Liver (tissue), 9 donors: ENCODE data around the gene SLC1A2. TPM values are rescaled to one million over a fixed set of nuclear protein-coding genes. Genes with fewer than 3 reads are reported as not detected.

Experiments used
- DNase-seq: peaks from one replicate; pipeline ENCODE4 v3.0.0-alpha.2; 2017; ENCODE audit warnings: low spot score
- H3K27ac ChIP-seq, 2 donors: one replicate each; pipeline ENCODE4 v1.7.0; 2013; ENCODE audit warnings: inconsistent platforms in 2 of 2, low read length in 2 of 2, control low read depth in 1 of 2, low read depth in 1 of 2, mild to moderate bottlenecking in 1 of 2
- H3K27me3 ChIP-seq, 4 donors: one replicate each; pipeline versions ENCODE4 v1.6.1 to v1.7.0; 2013; ENCODE audit warnings: low read length in 3 of 4, inconsistent platforms in 1 of 4, mild to moderate bottlenecking in 1 of 4, moderate library complexity in 1 of 4; ENCODE audit not compliant: control insufficient read depth in 4 of 4, insufficient read depth in 4 of 4
- H3K36me3 ChIP-seq, 4 donors: one replicate each; pipeline versions ENCODE4 v1.6.1 to v1.7.0; 2013; ENCODE audit warnings: low read length in 3 of 4, mild to moderate bottlenecking in 3 of 4, low read depth in 1 of 4, moderate library complexity in 1 of 4; ENCODE audit not compliant: control insufficient read depth in 4 of 4, insufficient read depth in 3 of 4
- H3K4me1 ChIP-seq, 4 donors: one replicate each; pipeline versions ENCODE4 v1.6.1 to v1.7.0; 2013; ENCODE audit warnings: low read length in 3 of 4, mild to moderate bottlenecking in 3 of 4, moderate library complexity in 1 of 4; ENCODE audit not compliant: control insufficient read depth in 4 of 4, insufficient read depth in 4 of 4
- H3K4me3 ChIP-seq, 3 donors: one replicate each; pipeline versions ENCODE4 v1.6.1 to v1.7.0; 2013; ENCODE audit warnings: low read length in 3 of 3, control low read depth in 1 of 3, low read depth in 1 of 3, mild to moderate bottlenecking in 1 of 3
- H3K9ac ChIP-seq, 2 donors: one replicate each; pipeline ENCODE4 v1.7.0; 2013; ENCODE audit warnings: low read length in 2 of 2, mild to moderate bottlenecking in 2 of 2, moderate library complexity in 2 of 2, control low read depth in 1 of 2, low read depth in 1 of 2
- H3K9me3 ChIP-seq, 4 donors: one replicate each; pipeline versions ENCODE4 v1.6.1 to v1.7.0; 2013; ENCODE audit warnings: low read length in 3 of 4; ENCODE audit not compliant: control insufficient read depth in 4 of 4
- FOXA1 ChIP-seq: IDR thresholded peaks from 2 replicates; pipeline ENCODE4 v1.6.1; 2016; ENCODE audit warnings: antibody characterized with exemption
- FOXA2 ChIP-seq: IDR thresholded peaks from 2 replicates; pipeline ENCODE4 v1.6.1; 2016; ENCODE audit warnings: antibody characterized with exemption
- GABPA ChIP-seq, 2 donors: IDR thresholded peaks in 1 of 2; conservative IDR thresholded peaks in 1 of 2; 2 replicates each; pipeline ENCODE4 v1.6.1; 2016; ENCODE audit warnings: antibody characterized with exemption in 2 of 2, mild to moderate bottlenecking in 1 of 2, moderate library complexity in 1 of 2
- HNF4A ChIP-seq, 2 donors: conservative IDR thresholded peaks; 2 replicates each; pipeline ENCODE4 v1.6.1; 2016; ENCODE audit warnings: antibody characterized with exemption in 2 of 2, mild to moderate bottlenecking in 2 of 2
- HNF4G ChIP-seq: IDR thresholded peaks from 2 replicates; pipeline ENCODE4 v1.6.1; 2016; ENCODE audit warnings: antibody characterized with exemption
- JUND ChIP-seq, 2 donors: IDR thresholded peaks; 2 replicates each; pipeline ENCODE4 v1.6.1; 2016; ENCODE audit warnings: antibody characterized with exemption in 2 of 2
- NR2F2 ChIP-seq: IDR thresholded peaks from 2 replicates; pipeline ENCODE4 v1.6.1; 2016; ENCODE audit warnings: antibody characterized with exemption
- RAD21 ChIP-seq, 2 donors: IDR thresholded peaks; 2 replicates each; pipeline ENCODE4 v1.6.1; 2016; ENCODE audit warnings: antibody characterized with exemption in 2 of 2, mild to moderate bottlenecking in 2 of 2
- RXRA ChIP-seq, 2 donors: IDR thresholded peaks; 2 replicates each; pipeline ENCODE4 v1.6.1; 2017 to 2018; ENCODE audit warnings: antibody characterized with exemption in 2 of 2, mild to moderate bottlenecking in 1 of 2
- SP1 ChIP-seq: IDR thresholded peaks from 2 replicates; pipeline ENCODE4 v1.6.1; 2018; ENCODE audit warnings: antibody characterized with exemption, mild to moderate bottlenecking
- TAF1 ChIP-seq: conservative IDR thresholded peaks from 2 replicates; pipeline ENCODE4 v1.6.1; 2016; ENCODE audit warnings: antibody characterized with exemption, mild to moderate bottlenecking
- YY1 ChIP-seq: IDR thresholded peaks from 2 replicates; pipeline ENCODE4 v1.6.1; 2016; ENCODE audit warnings: antibody characterized with exemption, mild to moderate bottlenecking
- WGBS: extraction: QIAGEN DNeasy Blood & Tissue Kit; methylation state at CpG from one replicate; pipeline ENCODE4 v1.1.7; 2013; 5-methylcytosine and 5-hydroxymethylcytosine counted together
- polyA plus RNA-seq, 2 donors: library from polyadenylated mRNA; stranded (reverse) in 1 of 2; unstranded in 1 of 2; fragments of 200-250 nt in 1 of 2; fragments of >200 nt in 1 of 2; fragmentation: Nextera tagmentation in 1 of 2; extraction: Ambion mirVana in 1 of 2; gene quantifications; one replicate each; pipeline versions ENCODE4 v1.2.1 to v1.2.3, GENCODE V29; 2013 to 2015
- total RNA-seq, 2 donors: library from RNA; depleted of rRNA; stranded (reverse); fragments of >200 nt; gene quantifications; one replicate each; pipeline ENCODE4 v1.2.3, GENCODE V29; 2014
- TF ChIP-seq, protein P1 (sequence below): IDR thresholded peaks from 2 replicates; pipeline ENCODE4 v1.6.1; 2016; ENCODE audit warnings: antibody characterized with exemption, mild to moderate bottlenecking
- TF ChIP-seq, protein P2 (sequence below): IDR thresholded peaks from 2 replicates; pipeline ENCODE4 v1.6.1; 2016; ENCODE audit warnings: antibody characterized with exemption
- TF ChIP-seq, protein P3 (sequence below): IDR thresholded peaks from 2 replicates; pipeline ENCODE4 v1.6.1; 2016; ENCODE audit warnings: antibody characterized with exemption
- TF ChIP-seq, protein P4 (sequence below): fragments of 150-350 bp; IDR thresholded peaks from 2 replicates; pipeline ENCODE4 v1.5.1; 2017; ENCODE audit warnings: improper control_type of control experiment, low read depth, low read length; ENCODE audit not compliant: missing input control
- TF ChIP-seq, protein P5 (sequence below): IDR thresholded peaks from 2 replicates; pipeline ENCODE4 v1.6.1; 2016; ENCODE audit warnings: antibody characterized with exemption
- donor health status: healthy.
- donor health status: healthy.
- donor health status: healthy.
- donor health status: healthy.
- donor health status: healthy.

The SLC1A2 gene
- total and polyA plus RNA-seq, 4 donors = 6.4 to 19.5 (median 13.5) TPM

DNA sequence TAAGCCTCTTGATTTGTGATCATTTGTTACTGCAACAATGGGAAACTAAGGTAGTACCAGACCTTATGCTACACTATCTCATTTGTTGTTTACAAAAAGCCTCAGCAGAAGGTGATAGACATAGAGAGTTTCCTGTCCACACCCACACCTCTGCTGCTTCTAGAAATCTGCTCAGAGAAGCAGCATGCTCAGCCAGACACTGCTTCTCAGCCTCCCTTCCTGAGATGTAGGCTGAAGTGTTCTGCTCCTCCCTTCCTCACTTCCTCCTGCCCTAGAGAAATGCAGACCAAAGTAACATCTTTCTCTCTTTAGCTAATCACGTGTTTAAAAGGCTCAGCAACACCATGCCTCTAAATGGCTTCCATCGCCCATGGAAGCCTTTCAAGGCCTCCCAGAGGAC is 88.4 kb downstream of the SLC1A2 start:
- TF ChIP-seq, protein P1, sequence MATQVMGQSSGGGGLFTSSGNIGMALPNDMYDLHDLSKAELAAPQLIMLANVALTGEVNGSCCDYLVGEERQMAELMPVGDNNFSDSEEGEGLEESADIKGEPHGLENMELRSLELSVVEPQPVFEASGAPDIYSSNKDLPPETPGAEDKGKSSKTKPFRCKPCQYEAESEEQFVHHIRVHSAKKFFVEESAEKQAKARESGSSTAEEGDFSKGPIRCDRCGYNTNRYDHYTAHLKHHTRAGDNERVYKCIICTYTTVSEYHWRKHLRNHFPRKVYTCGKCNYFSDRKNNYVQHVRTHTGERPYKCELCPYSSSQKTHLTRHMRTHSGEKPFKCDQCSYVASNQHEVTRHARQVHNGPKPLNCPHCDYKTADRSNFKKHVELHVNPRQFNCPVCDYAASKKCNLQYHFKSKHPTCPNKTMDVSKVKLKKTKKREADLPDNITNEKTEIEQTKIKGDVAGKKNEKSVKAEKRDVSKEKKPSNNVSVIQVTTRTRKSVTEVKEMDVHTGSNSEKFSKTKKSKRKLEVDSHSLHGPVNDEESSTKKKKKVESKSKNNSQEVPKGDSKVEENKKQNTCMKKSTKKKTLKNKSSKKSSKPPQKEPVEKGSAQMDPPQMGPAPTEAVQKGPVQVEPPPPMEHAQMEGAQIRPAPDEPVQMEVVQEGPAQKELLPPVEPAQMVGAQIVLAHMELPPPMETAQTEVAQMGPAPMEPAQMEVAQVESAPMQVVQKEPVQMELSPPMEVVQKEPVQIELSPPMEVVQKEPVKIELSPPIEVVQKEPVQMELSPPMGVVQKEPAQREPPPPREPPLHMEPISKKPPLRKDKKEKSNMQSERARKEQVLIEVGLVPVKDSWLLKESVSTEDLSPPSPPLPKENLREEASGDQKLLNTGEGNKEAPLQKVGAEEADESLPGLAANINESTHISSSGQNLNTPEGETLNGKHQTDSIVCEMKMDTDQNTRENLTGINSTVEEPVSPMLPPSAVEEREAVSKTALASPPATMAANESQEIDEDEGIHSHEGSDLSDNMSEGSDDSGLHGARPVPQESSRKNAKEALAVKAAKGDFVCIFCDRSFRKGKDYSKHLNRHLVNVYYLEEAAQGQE = no peak
- TF ChIP-seq HNF4G (no peak), HNF4A (conservative IDR thresholded peaks at IDR 0.05) (no peak), RXRA (IDR thresholded peaks at IDR 0.05) (no peak), RAD21 (IDR thresholded peaks at IDR 0.05) (no peak), JUND (IDR thresholded peaks at IDR 0.05) (no peak), GABPA (IDR thresholded peaks at IDR 0.05 in 1 of 2, conservative IDR thresholded peaks at IDR 0.05 in 1 of 2) (no peak), YY1 (no peak), FOXA2 (no peak), FOXA1 (no peak), NR2F2 (no peak), TAF1 (no peak), SP1 (no peak)
- TF ChIP-seq, protein P2, sequence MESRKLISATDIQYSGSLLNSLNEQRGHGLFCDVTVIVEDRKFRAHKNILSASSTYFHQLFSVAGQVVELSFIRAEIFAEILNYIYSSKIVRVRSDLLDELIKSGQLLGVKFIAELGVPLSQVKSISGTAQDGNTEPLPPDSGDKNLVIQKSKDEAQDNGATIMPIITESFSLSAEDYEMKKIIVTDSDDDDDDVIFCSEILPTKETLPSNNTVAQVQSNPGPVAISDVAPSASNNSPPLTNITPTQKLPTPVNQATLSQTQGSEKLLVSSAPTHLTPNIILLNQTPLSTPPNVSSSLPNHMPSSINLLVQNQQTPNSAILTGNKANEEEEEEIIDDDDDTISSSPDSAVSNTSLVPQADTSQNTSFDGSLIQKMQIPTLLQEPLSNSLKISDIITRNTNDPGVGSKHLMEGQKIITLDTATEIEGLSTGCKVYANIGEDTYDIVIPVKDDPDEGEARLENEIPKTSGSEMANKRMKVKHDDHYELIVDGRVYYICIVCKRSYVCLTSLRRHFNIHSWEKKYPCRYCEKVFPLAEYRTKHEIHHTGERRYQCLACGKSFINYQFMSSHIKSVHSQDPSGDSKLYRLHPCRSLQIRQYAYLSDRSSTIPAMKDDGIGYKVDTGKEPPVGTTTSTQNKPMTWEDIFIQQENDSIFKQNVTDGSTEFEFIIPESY = no peak
- TF ChIP-seq, protein P3, sequence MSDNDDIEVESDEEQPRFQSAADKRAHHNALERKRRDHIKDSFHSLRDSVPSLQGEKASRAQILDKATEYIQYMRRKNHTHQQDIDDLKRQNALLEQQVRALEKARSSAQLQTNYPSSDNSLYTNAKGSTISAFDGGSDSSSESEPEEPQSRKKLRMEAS = no peak
- TF ChIP-seq, protein P4, sequence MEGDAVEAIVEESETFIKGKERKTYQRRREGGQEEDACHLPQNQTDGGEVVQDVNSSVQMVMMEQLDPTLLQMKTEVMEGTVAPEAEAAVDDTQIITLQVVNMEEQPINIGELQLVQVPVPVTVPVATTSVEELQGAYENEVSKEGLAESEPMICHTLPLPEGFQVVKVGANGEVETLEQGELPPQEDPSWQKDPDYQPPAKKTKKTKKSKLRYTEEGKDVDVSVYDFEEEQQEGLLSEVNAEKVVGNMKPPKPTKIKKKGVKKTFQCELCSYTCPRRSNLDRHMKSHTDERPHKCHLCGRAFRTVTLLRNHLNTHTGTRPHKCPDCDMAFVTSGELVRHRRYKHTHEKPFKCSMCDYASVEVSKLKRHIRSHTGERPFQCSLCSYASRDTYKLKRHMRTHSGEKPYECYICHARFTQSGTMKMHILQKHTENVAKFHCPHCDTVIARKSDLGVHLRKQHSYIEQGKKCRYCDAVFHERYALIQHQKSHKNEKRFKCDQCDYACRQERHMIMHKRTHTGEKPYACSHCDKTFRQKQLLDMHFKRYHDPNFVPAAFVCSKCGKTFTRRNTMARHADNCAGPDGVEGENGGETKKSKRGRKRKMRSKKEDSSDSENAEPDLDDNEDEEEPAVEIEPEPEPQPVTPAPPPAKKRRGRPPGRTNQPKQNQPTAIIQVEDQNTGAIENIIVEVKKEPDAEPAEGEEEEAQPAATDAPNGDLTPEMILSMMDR = no peak
- TF ChIP-seq, protein P5, sequence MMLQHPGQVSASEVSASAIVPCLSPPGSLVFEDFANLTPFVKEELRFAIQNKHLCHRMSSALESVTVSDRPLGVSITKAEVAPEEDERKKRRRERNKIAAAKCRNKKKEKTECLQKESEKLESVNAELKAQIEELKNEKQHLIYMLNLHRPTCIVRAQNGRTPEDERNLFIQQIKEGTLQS = no peak
- no peaks in the 10 kb centered on the region for H3K27me3 ChIP-seq
- no peak overlapping the region for H3K9ac ChIP-seq
- no peak overlapping the region for H3K4me3 ChIP-seq
- H3K36me3 ChIP-seq = no peaks in the 10 kb centered on the region
- WGBS = 74% methylated on average over 2 of the region's 2 CpGs
- H3K27ac ChIP-seq = no peak overlapping the region
- no peak for DNase-seq
- no peaks in the 10 kb centered on the region for H3K4me1 ChIP-seq
- no peaks in the 10 kb centered on the region for H3K9me3 ChIP-seq
